GM12878 (cell line): ENCODE data around the gene GCNT2. TPM values are rescaled to one million over a fixed set of nuclear protein-coding genes. Genes with fewer than 3 reads are reported as not detected.

Source experiments
- ATAC-seq: fragments of 200-7000 bp; cut with Tn5 transposase; 3 replicates; pipeline ENCODE4 v1.9.1; 2020; ENCODE audit warnings: mild to moderate bottlenecking, moderate library complexity
- BruUV-seq: library from RNA; stranded (reverse); fragments of 400-500 nt; replicated peaks from 2 replicates; lab custom pipeline; 2021; lab: Mats Ljungman, UMichigan
- CTCF ChIA-PET: fragments of 300-600 bp; sonication (Branson Sonifier 250); formaldehyde crosslinking; extraction: SDS; loops from one replicate; lab custom pipeline; 2021; ENCODE audit warnings: inconsistent platforms; lab: Yijun Ruan, JAX
- POLR2A ChIA-PET: fragments of 350-600 bp; formaldehyde crosslinking; extraction: SDS; loops from one replicate; lab custom pipeline; 2021; ENCODE audit warnings: inconsistent platforms; lab: Charles Lee
- RAD21 ChIA-PET: fragments of 300-600 bp; sonication (Branson Sonifier 250); formaldehyde crosslinking; loops from one replicate; lab custom pipeline; 2023; ENCODE audit warnings: antibody characterized with exemption; ENCODE audit not compliant: unreplicated experiment; lab: Charles Lee
- SMC1A ChIA-PET: fragments of 300-600 bp; sonication (Branson Sonifier 250); formaldehyde crosslinking; loops from one replicate; lab custom pipeline; 2023; ENCODE audit not compliant: unreplicated experiment, uncharacterized antibody; lab: Charles Lee
- DNase-seq: peaks from one replicate; pipeline ENCODE4 v3.0.0-alpha.2; 2011; ENCODE audit warnings: low read depth, low spot score
- FAIRE-seq: peaks from 3 replicates; lab custom pipeline; 2011; peaks lifted over from hg19 to GRCh38; lab: Jason Lieb, UNC
- H2AFZ ChIP-seq: 2 replicates; pipeline ENCODE4 v1.6.0; 2011; ENCODE audit warnings: low read depth, low read length, control low read depth; ENCODE audit not compliant: control insufficient read depth
- H3K27ac ChIP-seq: 2 replicates; pipeline ENCODE4 v1.5.1; 2011; ENCODE audit warnings: control low read depth; ENCODE audit not compliant: control insufficient read depth, insufficient read depth
- H3K27me3 ChIP-seq, 2 experiments: replicated peaks in 1 of 2; 2 replicates each; pipeline versions ENCODE4 v1.6.0 to v1.6.1; 2011; ENCODE audit warnings: low read length in 1 of 2; ENCODE audit not compliant: control insufficient read depth in 2 of 2, insufficient read depth in 2 of 2
- H3K36me3 ChIP-seq, 2 experiments: 2 replicates each; pipeline ENCODE4 v1.5.1; 2011; ENCODE audit warnings: low read length in 1 of 2; ENCODE audit not compliant: control insufficient read depth in 2 of 2, insufficient read depth in 2 of 2
- H3K4me1 ChIP-seq: 2 replicates; pipeline ENCODE4 v1.6.1; 2011; ENCODE audit warnings: mild to moderate bottlenecking, low read length, moderate library complexity, mixed read lengths; ENCODE audit not compliant: control insufficient read depth, insufficient read depth
- H3K4me2 ChIP-seq: 2 replicates; pipeline ENCODE4 v1.6.0; 2011; ENCODE audit warnings: control low read depth; ENCODE audit not compliant: control insufficient read depth, insufficient read depth
- H3K4me3 ChIP-seq: fragments of 200-600 bp; sonication (generic); 2 replicates; pipeline ENCODE4 v1.5.1; 2016
- H3K79me2 ChIP-seq: 2 replicates; pipeline ENCODE4 v1.6.0; 2011; ENCODE audit warnings: low read length; ENCODE audit not compliant: control insufficient read depth, insufficient read depth
- H3K9ac ChIP-seq: 2 replicates; pipeline ENCODE4 v1.8.0; 2011; ENCODE audit warnings: low read length, control low read depth, mixed read lengths; ENCODE audit not compliant: control insufficient read depth, insufficient read depth
- H3K9me3 ChIP-seq: replicated peaks from 3 replicates; pipeline ENCODE4 v1.5.1; 2011; ENCODE audit warnings: mild to moderate bottlenecking, low read length; ENCODE audit not compliant: control insufficient read depth, insufficient read depth
- H4K20me1 ChIP-seq: 2 replicates; pipeline ENCODE4 v1.6.0; 2011; ENCODE audit not compliant: control insufficient read depth, insufficient read depth
- POLR2AphosphoS2 ChIP-seq: IDR thresholded peaks from 2 replicates; pipeline ENCODE4 v1.6.1; 2011; ENCODE audit warnings: low read depth, mild to moderate bottlenecking, low read length, improper control_type of control experiment, moderate library complexity
- STAT3 ChIP-seq: IDR thresholded peaks from 2 replicates; pipeline ENCODE4 v1.6.1; 2011; ENCODE audit warnings: low read depth, low read length, improper control_type of control experiment
- ZNF207 ChIP-seq: fragments of 450-650 bp; IDR thresholded peaks from 2 replicates; pipeline ENCODE4 v1.6.1; 2014; ENCODE audit warnings: antibody characterized with exemption, mild to moderate bottlenecking, borderline replicate concordance
- ZSCAN29 ChIP-seq: fragments of 450-650 bp; IDR thresholded peaks from 2 replicates; pipeline ENCODE4 v1.6.1; 2017; ENCODE audit warnings: mild to moderate bottlenecking, moderate library complexity
- WGBS: methylation state at CpG from one replicate; pipeline ENCODE4 v1.1.6; 2016; ENCODE audit warnings: low lambda C conversion rate; ENCODE audit not compliant: insufficient replicate concordance, insufficient coverage; ENCODE audit errors: missing lambda C conversion rate; 5-methylcytosine and 5-hydroxymethylcytosine counted together
- in situ Hi-C: fragments of 300-500 bp; cut with MboI; formaldehyde crosslinking; loops from 9 replicates; pipeline ENCODE4 v1.14.3; 2018; ENCODE audit warnings: mixed read lengths
- intact Hi-C: fragments of 100-400 bp; cut with micrococcal nuclease; formaldehyde crosslinking; loops from one replicate; pipeline ENCODE4 v1.14.2; 2022; ENCODE audit not compliant: unreplicated experiment
- polyA plus RNA-seq, 11 experiments: library from polyadenylated mRNA; depleted of rRNA in 4 of 11; unstranded in 6 of 11; stranded (reverse) in 5 of 11; fragments of >200 nt; fragmentation: Nextera tagmentation in 4 of 11; fragmentation: Illumina TruSeq in 1 of 11; extraction: Ambion mirVana in 4 of 11; extraction: Trizol in 1 of 11; gene quantifications; 1 replicate in 1 of 11; 2 replicates in 10 of 11; pipeline versions ENCODE4 v1.2.1 to v1.2.3, GENCODE V29; 2011 to 2016; ENCODE audit warnings: inconsistent platforms in 2 of 11, missing spikeins in 2 of 11, low read depth in 1 of 11
- total RNA-seq, 4 experiments: library from RNA; depleted of rRNA in 3 of 4; stranded (reverse); fragments of >200 nt in 3 of 4; fragmentation: Illumina TruSeq in 1 of 4; extraction: Trizol in 1 of 4; gene quantifications; 2 replicates each; pipeline versions ENCODE4 v1.2.1 to v1.2.3, GENCODE V29; 2013 to 2021
- TF ChIP-seq, protein P1 (sequence below): fragments of 450-650 bp; formaldehyde crosslinking; IDR thresholded peaks from 2 replicates; pipeline ENCODE4 v1.5.0; 2022; ENCODE audit warnings: mild to moderate bottlenecking, missing genetic modification characterization

GCNT2 gene
- total and polyA plus RNA-seq, 10 of the 15 experiments (the other 5 are each of a cell fraction or from before 2014, with no cell fraction given): 5.0 to 21.6 (median 11.9) TPM

DNA sequence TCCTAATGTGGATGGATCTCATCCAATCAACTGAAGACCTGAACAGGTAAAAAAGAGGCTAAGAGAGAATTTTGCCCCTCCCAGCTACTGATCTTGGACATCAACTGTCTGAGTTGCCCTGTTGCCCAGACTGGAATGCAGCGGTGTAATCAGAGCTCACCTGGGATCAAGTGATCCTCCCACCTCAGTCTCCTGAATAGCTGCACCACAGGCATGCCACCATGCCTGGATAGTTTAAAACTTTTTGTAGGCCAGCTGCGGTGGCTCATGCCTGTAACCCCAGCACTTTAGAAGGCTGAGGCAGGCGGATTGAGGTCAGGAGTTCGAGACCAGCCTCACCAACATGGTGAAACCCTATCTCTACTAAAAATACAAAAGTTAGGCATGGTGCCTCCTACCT is 34.9 kb upstream of the GCNT2 start:
- Histone ChIP-seq H3K4me2 (no peak overlapping the region), H3K27ac (no peak overlapping the region), H3K27me3 (no peaks in the 10 kb centered on the region; a peak in 1 of 4 replicates), H3K4me1 (no peaks in the 10 kb centered on the region), H3K36me3 (no peaks in the 10 kb centered on the region), H3K9ac (no peak overlapping the region), H3K4me3 (no peak overlapping the region), H4K20me1 (no peaks in the 10 kb centered on the region), H3K79me2 (no peaks in the 10 kb centered on the region), H2AFZ (no peak overlapping the region), H3K9me3 (no peaks in the 10 kb centered on the region)
- ATAC-seq (no peak), FAIRE-seq (no peak), DNase-seq (no peak)
- SMC1A ChIA-PET: no interaction called here
- POLR2A ChIA-PET: interaction anchor here (0.5 kb wide), 1 partner anchor 165 kb away, joined by 4 read pairs; no protein-coding TSS in a partner anchor
- WGBS: 35% methylated on average over 4 of the region's 4 CpGs
- no TSS peak for BruUV-seq
- RAD21 ChIA-PET: no interaction called here
- TF ChIP-seq ZSCAN29 (no peak), STAT3 (no peak), ZNF207 (no peak), POLR2AphosphoS2 (no peak)
- TF ChIP-seq, protein P1, sequence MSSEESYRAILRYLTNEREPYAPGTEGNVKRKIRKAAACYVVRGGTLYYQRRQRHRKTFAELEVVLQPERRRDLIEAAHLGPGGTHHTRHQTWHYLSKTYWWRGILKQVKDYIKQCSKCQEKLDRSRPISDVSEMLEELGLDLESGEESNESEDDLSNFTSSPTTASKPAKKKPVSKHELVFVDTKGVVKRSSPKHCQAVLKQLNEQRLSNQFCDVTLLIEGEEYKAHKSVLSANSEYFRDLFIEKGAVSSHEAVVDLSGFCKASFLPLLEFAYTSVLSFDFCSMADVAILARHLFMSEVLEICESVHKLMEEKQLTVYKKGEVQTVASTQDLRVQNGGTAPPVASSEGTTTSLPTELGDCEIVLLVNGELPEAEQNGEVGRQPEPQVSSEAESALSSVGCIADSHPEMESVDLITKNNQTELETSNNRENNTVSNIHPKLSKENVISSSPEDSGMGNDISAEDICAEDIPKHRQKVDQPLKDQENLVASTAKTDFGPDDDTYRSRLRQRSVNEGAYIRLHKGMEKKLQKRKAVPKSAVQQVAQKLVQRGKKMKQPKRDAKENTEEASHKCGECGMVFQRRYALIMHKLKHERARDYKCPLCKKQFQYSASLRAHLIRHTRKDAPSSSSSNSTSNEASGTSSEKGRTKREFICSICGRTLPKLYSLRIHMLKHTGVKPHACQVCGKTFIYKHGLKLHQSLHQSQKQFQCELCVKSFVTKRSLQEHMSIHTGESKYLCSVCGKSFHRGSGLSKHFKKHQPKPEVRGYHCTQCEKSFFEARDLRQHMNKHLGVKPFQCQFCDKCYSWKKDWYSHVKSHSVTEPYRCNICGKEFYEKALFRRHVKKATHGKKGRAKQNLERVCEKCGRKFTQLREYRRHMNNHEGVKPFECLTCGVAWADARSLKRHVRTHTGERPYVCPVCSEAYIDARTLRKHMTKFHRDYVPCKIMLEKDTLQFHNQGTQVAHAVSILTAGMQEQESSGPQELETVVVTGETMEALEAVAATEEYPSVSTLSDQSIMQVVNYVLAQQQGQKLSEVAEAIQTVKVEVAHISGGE (CRISPR knock-in tag): no peak
- intact Hi-C loops: no loop called here
- CTCF ChIA-PET: interaction anchor here (1.3 to 2.2 kb wide), 2 partner anchors 8 to 20 kb away, joined by 8 to 10 read pairs; no protein-coding TSS in a partner anchor
- in situ Hi-C loops: no loop called here
